K562 (cell line): ENCODE measurements around the gene TNFRSF18. TPM values are rescaled to one million over a fixed set of nuclear protein-coding genes. Genes with fewer than 3 reads are reported as not detected.
A peak's percentile ranks its signal among the peaks of the same experiment; 100 is the strongest.

Experiments
- ETV1 ChIP-seq: fragments of 450-650 bp; conservative IDR thresholded peaks from 2 replicates; pipeline ENCODE4 v1.6.1; 2016; ENCODE audit warnings: missing genetic modification characterization, control low read depth, low read depth, missing compliant biosample characterization
- GTF2F1 ChIP-seq: IDR thresholded peaks from 2 replicates; pipeline ENCODE4 v1.6.1; 2011; ENCODE audit warnings: low read depth, low read length, improper control_type of control experiment
- HDAC1 ChIP-seq, 2 experiments: fragments of 450-650 bp; IDR thresholded peaks; 2 replicates each; pipeline ENCODE4 v1.6.1; 2016 to 2017; ENCODE audit warnings: inconsistent platforms in 1 of 2, mild to moderate bottlenecking in 1 of 2, moderate library complexity in 1 of 2
- MCM5 ChIP-seq: fragments of 450-650 bp; IDR thresholded peaks from 2 replicates; pipeline ENCODE4 v1.6.1; 2016; ENCODE audit warnings: low read depth
- NRF1 ChIP-seq, 2 experiments: fragments of 450-650 bp; IDR thresholded peaks in 1 of 2; conservative IDR thresholded peaks in 1 of 2; 2 replicates each; pipeline ENCODE4 v1.6.1; 2014; ENCODE audit warnings: mild to moderate bottlenecking in 2 of 2
- PHF21A ChIP-seq: fragments of 450-650 bp; IDR thresholded peaks from 2 replicates; pipeline ENCODE4 v1.6.1; 2017; ENCODE audit warnings: low read depth, borderline replicate concordance
- RBBP5 ChIP-seq: fragments of 200-600 bp; sonication (generic); IDR thresholded peaks from 2 replicates; pipeline ENCODE4 v1.6.1; 2012; ENCODE audit warnings: borderline replicate concordance, mild to moderate bottlenecking, low read length, control low read depth, inconsistent platforms; ENCODE audit not compliant: insufficient read depth, poor library complexity, severe bottlenecking
- SNIP1 ChIP-seq: fragments of 450-650 bp; IDR thresholded peaks from 2 replicates; pipeline ENCODE4 v1.7.1; 2017; ENCODE audit warnings: low read depth, mild to moderate bottlenecking
- YY1 ChIP-seq, 3 experiments: IDR thresholded peaks; 2 replicates each; pipeline ENCODE4 v1.6.1; 2011; ENCODE audit warnings: low read length in 2 of 3, mild to moderate bottlenecking in 2 of 3, moderate library complexity in 2 of 3, borderline replicate concordance in 1 of 3, control low read depth in 1 of 3, low read depth in 1 of 3; ENCODE audit not compliant: insufficient read depth in 3 of 3, insufficient replicate concordance in 2 of 3, control insufficient read depth in 1 of 3, insufficient read length in 1 of 3; ENCODE audit errors: extremely low read depth in 1 of 3
- ZBTB8A ChIP-seq: fragments of 450-650 bp; IDR thresholded peaks from 2 replicates; pipeline ENCODE4 v1.6.1; 2018; ENCODE audit warnings: mild to moderate bottlenecking, moderate library complexity; ENCODE audit not compliant: partially characterized antibody
- ZKSCAN3 ChIP-seq: fragments of 250-450 bp; sonication (Bioruptor Pico); IDR thresholded peaks from 2 replicates; pipeline ENCODE4 v1.4.0; 2020
- ZNF561 ChIP-seq: fragments of 450-650 bp; formaldehyde crosslinking; conservative IDR thresholded peaks from 2 replicates; pipeline ENCODE4 v1.4.0; 2020; ENCODE audit warnings: mild to moderate bottlenecking, moderate library complexity
- polyA plus RNA-seq, 8 experiments: library from polyadenylated mRNA; depleted of rRNA in 4 of 8; stranded (reverse) in 5 of 8; unstranded in 3 of 8; fragments of >200 nt; fragmentation: Nextera tagmentation in 2 of 8; fragmentation: Illumina TruSeq in 1 of 8; extraction: Ambion mirVana in 2 of 8; extraction: Trizol in 1 of 8; gene quantifications; 2 replicates each; pipeline versions ENCODE4 v1.2.1 to v1.2.3, GENCODE V29; 2011 to 2014; ENCODE audit warnings: inconsistent platforms in 1 of 8, missing spikeins in 1 of 8
- total RNA-seq, 7 experiments: library from RNA; depleted of rRNA in 6 of 7; stranded (reverse); fragments of >200 nt in 6 of 7; fragmentation: Illumina TruSeq in 2 of 7; extraction: Trizol in 2 of 7; gene quantifications; 2 replicates each; pipeline versions ENCODE4 v1.2.1 to v1.2.3, GENCODE V29; 2011 to 2021; ENCODE audit warnings: low replicate concordance in 1 of 7
- TF ChIP-seq, protein P1 (sequence below): fragments of 450-650 bp; formaldehyde crosslinking; IDR thresholded peaks from 2 replicates; pipeline ENCODE4 v1.4.0; 2020; ENCODE audit warnings: mild to moderate bottlenecking, moderate library complexity
- TF ChIP-seq, protein P2 (sequence below), 2 experiments: fragments of 150-350 bp in 1 of 2; IDR thresholded peaks; 2 replicates each; pipeline ENCODE4 v1.6.1; 2012 to 2016; ENCODE audit warnings: low read depth in 2 of 2, low read length in 2 of 2, mild to moderate bottlenecking in 1 of 2, moderate library complexity in 1 of 2
- TF ChIP-seq, protein P3 (sequence below): fragments of 250-450 bp; sonication (Bioruptor Pico); IDR thresholded peaks from 2 replicates; pipeline ENCODE4 v1.8.0; 2021; ENCODE audit warnings: moderate library complexity, mild to moderate bottlenecking, inconsistent platforms
- TF ChIP-seq, protein P4 (sequence below), 3 experiments: fragments of 200-800 bp in 1 of 3; fragments of 250-450 bp in 1 of 3; fragments of 450-650 bp in 1 of 3; sonication (Bioruptor Pico) in 1 of 3; sonication (Bioruptor generic) in 1 of 3; formaldehyde crosslinking in 1 of 3; IDR thresholded peaks; 2 replicates each; pipeline versions ENCODE4 v1.6.1 to v1.8.0; 2016 to 2022; ENCODE audit warnings: mild to moderate bottlenecking in 2 of 3, missing genetic modification characterization in 2 of 3, missing compliant biosample characterization in 1 of 3, moderate library complexity in 1 of 3

TNFRSF18 gene
- total and polyA plus RNA-seq, 9 of the 15 experiments (the other 6 are each of a cell fraction or from before 2014, with no cell fraction given), result 0.24 to 0.27 TPM; not detected in 7

DNA sequence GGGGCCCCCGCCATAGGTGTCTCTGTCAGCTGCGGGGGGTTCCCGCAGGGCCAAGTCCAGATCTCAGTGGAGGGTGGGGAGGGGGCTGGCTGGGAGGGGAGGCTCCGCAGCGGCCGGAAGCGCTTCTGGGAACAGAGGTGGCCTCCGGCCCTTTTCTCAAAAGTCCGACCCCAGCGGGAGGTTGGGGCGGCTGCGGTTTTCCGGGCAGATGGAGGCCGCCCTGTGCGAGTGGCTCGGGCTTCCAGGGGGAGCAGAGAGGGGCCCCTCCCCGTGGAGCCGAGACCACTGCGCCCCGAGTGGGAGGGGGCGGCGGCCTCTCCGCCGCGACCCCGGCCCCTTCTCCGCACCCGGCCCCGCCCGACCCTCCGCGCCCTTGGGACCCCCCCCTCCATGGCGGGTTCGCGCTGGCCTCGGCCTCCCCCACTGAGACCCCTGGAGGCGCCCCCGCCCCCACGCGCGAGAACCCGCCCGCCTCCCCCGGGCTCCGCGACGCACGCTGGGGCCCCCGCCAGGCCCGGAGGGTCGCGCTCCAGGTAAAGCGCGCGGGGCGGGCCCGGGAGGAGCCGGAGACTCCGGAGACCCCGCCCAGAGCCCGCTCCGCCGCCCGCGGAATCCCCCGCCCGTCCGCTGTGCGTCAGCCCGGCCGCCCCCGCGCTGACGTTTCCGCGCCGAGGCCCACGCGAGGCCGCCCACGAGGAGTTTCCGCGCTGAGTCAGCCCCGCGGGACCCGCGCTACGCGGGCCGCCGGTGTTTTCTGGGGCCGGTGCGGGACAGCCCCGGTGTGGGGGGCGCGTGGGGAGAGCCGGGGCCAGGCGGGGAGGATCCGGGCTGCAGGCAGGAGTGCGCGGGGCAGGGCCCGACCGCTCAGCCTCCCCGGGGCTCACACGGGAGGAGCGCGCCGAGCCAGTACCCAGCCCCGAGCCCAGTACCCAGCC, 5.2 kb downstream of the TNFRSF18 start (continued):
- TF ChIP-seq, protein P1, sequence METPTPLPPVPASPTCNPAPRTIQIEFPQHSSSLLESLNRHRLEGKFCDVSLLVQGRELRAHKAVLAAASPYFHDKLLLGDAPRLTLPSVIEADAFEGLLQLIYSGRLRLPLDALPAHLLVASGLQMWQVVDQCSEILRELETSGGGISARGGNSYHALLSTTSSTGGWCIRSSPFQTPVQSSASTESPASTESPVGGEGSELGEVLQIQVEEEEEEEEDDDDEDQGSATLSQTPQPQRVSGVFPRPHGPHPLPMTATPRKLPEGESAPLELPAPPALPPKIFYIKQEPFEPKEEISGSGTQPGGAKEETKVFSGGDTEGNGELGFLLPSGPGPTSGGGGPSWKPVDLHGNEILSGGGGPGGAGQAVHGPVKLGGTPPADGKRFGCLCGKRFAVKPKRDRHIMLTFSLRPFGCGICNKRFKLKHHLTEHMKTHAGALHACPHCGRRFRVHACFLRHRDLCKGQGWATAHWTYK (CRISPR knock-in tag), result peak; percentile 60; the same call in 1 of the 2 replicates
- TF ChIP-seq ZNF561, result no peak
- peak in 1 of 2 experiments; percentile 76; a peak in 2 of 4 replicates for TF ChIP-seq HDAC1 (IDR thresholded peaks at IDR 0.05)
- TF ChIP-seq SNIP1, result no peak
- TF ChIP-seq, protein P2, sequence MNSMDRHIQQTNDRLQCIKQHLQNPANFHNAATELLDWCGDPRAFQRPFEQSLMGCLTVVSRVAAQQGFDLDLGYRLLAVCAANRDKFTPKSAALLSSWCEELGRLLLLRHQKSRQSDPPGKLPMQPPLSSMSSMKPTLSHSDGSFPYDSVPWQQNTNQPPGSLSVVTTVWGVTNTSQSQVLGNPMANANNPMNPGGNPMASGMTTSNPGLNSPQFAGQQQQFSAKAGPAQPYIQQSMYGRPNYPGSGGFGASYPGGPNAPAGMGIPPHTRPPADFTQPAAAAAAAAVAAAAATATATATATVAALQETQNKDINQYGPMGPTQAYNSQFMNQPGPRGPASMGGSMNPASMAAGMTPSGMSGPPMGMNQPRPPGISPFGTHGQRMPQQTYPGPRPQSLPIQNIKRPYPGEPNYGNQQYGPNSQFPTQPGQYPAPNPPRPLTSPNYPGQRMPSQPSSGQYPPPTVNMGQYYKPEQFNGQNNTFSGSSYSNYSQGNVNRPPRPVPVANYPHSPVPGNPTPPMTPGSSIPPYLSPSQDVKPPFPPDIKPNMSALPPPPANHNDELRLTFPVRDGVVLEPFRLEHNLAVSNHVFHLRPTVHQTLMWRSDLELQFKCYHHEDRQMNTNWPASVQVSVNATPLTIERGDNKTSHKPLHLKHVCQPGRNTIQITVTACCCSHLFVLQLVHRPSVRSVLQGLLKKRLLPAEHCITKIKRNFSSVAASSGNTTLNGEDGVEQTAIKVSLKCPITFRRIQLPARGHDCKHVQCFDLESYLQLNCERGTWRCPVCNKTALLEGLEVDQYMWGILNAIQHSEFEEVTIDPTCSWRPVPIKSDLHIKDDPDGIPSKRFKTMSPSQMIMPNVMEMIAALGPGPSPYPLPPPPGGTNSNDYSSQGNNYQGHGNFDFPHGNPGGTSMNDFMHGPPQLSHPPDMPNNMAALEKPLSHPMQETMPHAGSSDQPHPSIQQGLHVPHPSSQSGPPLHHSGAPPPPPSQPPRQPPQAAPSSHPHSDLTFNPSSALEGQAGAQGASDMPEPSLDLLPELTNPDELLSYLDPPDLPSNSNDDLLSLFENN (IDR thresholded peaks at IDR 0.05; ENCODE audit: low read depth in 2 of 2, low read length in 2 of 2), result 0 out of 4 replicates have a peak, but pooled peaks of 1 of the 2 experiments have one; percentile 27
- TF ChIP-seq MCM5, result no peak
- no peak for TF ChIP-seq PHF21A
- peak in 2 of 3 experiments; percentile 17 to 49 for TF ChIP-seq YY1 (IDR thresholded peaks at IDR 0.05; ENCODE audit: borderline replicate concordance in 1 of 3, control insufficient read depth in 1 of 3, extremely low read depth in 1 of 3, insufficient read depth in 3 of 3, insufficient read length in 1 of 3, insufficient replicate concordance in 2 of 3, low read depth in 1 of 3, low read length in 2 of 3)
- no peak for TF ChIP-seq ZBTB8A
- TF ChIP-seq, protein P3, sequence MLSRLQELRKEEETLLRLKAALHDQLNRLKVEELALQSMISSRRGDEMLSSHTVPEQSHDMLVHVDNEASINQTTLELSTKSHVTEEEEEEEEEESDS (CRISPR knock-in tag), result no peak
- TF ChIP-seq ETV1 (tag), result peak; percentile 26; the same call in 1 of the 2 replicates
- TF ChIP-seq RBBP5, result no peak
- no peak for TF ChIP-seq ZKSCAN3 (CRISPR knock-in tag)
- TF ChIP-seq NRF1 (conservative IDR thresholded peaks at IDR 0.05 in 1 of 2, IDR thresholded peaks at IDR 0.05 in 1 of 2), result peak in 1 of 2 experiments; percentile 42; a peak in 2 of 4 replicates
- TF ChIP-seq, protein P4, sequence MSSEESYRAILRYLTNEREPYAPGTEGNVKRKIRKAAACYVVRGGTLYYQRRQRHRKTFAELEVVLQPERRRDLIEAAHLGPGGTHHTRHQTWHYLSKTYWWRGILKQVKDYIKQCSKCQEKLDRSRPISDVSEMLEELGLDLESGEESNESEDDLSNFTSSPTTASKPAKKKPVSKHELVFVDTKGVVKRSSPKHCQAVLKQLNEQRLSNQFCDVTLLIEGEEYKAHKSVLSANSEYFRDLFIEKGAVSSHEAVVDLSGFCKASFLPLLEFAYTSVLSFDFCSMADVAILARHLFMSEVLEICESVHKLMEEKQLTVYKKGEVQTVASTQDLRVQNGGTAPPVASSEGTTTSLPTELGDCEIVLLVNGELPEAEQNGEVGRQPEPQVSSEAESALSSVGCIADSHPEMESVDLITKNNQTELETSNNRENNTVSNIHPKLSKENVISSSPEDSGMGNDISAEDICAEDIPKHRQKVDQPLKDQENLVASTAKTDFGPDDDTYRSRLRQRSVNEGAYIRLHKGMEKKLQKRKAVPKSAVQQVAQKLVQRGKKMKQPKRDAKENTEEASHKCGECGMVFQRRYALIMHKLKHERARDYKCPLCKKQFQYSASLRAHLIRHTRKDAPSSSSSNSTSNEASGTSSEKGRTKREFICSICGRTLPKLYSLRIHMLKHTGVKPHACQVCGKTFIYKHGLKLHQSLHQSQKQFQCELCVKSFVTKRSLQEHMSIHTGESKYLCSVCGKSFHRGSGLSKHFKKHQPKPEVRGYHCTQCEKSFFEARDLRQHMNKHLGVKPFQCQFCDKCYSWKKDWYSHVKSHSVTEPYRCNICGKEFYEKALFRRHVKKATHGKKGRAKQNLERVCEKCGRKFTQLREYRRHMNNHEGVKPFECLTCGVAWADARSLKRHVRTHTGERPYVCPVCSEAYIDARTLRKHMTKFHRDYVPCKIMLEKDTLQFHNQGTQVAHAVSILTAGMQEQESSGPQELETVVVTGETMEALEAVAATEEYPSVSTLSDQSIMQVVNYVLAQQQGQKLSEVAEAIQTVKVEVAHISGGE (CRISPR knock-in tag; IDR thresholded peaks at IDR 0.05), result no peak
- TF ChIP-seq GTF2F1, result no peak
